RWPE1 (cell line): ENCODE measurements around the gene HSPB6.

Experiments
- CTCF ChIA-PET: fragments of 350-600 bp; sonication (Branson Sonifier 250); formaldehyde crosslinking; extraction: SDS; loops from one replicate; lab custom pipeline; 2021; lab: Yijun Ruan, JAX
- POLR2A ChIA-PET: fragments of 400-600 bp; formaldehyde crosslinking; extraction: SDS; loops from one replicate; lab custom pipeline; 2020; ENCODE audit warnings: antibody characterized with exemption; ENCODE audit not compliant: low non-redundant PET; lab: Yijun Ruan, JAX
- DNase-seq: peaks from one replicate; pipeline ENCODE4 v3.0.0; 2012; ENCODE audit warnings: low spot score
- H3K27ac ChIP-seq: fragments of 450-650 bp; 2 replicates; pipeline ENCODE4 v1.5.1; 2017
- TF ChIP-seq, protein P1 (sequence below): fragments of 450-650 bp; conservative IDR thresholded peaks from 2 replicates; pipeline ENCODE4 v1.5.1; 2017; ENCODE audit warnings: low read depth, mild to moderate bottlenecking

The HSPB6 gene

GRCh38 chr19:35708391-35708790, 48.4 kb downstream of the HSPB6 start:
- TF ChIP-seq, protein P1, sequence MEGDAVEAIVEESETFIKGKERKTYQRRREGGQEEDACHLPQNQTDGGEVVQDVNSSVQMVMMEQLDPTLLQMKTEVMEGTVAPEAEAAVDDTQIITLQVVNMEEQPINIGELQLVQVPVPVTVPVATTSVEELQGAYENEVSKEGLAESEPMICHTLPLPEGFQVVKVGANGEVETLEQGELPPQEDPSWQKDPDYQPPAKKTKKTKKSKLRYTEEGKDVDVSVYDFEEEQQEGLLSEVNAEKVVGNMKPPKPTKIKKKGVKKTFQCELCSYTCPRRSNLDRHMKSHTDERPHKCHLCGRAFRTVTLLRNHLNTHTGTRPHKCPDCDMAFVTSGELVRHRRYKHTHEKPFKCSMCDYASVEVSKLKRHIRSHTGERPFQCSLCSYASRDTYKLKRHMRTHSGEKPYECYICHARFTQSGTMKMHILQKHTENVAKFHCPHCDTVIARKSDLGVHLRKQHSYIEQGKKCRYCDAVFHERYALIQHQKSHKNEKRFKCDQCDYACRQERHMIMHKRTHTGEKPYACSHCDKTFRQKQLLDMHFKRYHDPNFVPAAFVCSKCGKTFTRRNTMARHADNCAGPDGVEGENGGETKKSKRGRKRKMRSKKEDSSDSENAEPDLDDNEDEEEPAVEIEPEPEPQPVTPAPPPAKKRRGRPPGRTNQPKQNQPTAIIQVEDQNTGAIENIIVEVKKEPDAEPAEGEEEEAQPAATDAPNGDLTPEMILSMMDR: no peak
- H3K27ac ChIP-seq: no peak overlapping the region
- POLR2A ChIA-PET: no interaction called here
- DNase-seq: no peak
- CTCF ChIA-PET: no interaction called here
